ENCODE results near the gene OR8B4. TPM values are rescaled to one million over a fixed set of nuclear protein-coding genes. Genes with fewer than 3 reads are reported as not detected.

Gene OR8B4
- total RNA-seq, 2 donors from 2014 or later = not detected

DNA sequence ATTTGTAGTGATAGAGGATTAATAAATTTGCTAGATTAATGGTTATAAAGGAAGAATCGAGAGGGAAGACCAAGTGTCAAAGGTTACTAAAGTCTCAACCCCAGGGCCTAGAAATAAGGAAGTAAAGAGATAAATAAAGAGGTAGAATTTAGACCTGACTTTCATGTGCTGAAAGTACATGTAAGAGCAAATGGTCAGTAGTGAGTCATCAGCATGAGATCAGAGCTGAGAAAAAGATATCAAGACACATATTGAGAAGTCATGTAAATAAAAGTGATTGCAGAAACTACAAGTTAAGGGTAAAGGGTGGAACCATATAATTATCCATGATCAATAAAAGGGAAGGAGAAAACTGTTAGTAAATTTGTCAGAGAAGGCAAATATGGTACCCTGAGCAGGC lies 22.2 kb upstream of the OR8B4 start:
- H3K36me3 ChIP-seq = no peaks in the 10 kb centered on the region
- H3K27ac ChIP-seq = no peak overlapping the region
- H3K4me1 ChIP-seq = no peaks in the 10 kb centered on the region
- no peak overlapping the region for H3K4me3 ChIP-seq
- no peaks in the 10 kb centered on the region for H3K27me3 ChIP-seq
- TF ChIP-seq, protein P1, sequence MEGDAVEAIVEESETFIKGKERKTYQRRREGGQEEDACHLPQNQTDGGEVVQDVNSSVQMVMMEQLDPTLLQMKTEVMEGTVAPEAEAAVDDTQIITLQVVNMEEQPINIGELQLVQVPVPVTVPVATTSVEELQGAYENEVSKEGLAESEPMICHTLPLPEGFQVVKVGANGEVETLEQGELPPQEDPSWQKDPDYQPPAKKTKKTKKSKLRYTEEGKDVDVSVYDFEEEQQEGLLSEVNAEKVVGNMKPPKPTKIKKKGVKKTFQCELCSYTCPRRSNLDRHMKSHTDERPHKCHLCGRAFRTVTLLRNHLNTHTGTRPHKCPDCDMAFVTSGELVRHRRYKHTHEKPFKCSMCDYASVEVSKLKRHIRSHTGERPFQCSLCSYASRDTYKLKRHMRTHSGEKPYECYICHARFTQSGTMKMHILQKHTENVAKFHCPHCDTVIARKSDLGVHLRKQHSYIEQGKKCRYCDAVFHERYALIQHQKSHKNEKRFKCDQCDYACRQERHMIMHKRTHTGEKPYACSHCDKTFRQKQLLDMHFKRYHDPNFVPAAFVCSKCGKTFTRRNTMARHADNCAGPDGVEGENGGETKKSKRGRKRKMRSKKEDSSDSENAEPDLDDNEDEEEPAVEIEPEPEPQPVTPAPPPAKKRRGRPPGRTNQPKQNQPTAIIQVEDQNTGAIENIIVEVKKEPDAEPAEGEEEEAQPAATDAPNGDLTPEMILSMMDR (IDR thresholded peaks at IDR 0.05) = no peak
- H3K9me3 ChIP-seq = peaks cover 0 to 12% of the 10 kb centered on the region in 2 donors
- DNase-seq (ENCODE audit: low spot score) = no peak

GRCh38 chr11:124445646-124446150 lies 21.0 kb upstream of the OR8B4 start, which contains the start of gene OR8B8:
TSS of gene OR8B8 (minus strand) at chr11:124445696. CDS start at chr11:124441085, 4,611 bp downstream.
- H3K9me3 ChIP-seq = peaks cover 0 to 12% of the 10 kb centered on the region in 2 donors
- H3K36me3 ChIP-seq = no peaks in the 10 kb centered on the region
- no peak within 1 kb of the TSS for H3K4me3 ChIP-seq
- DNase-seq (ENCODE audit: low spot score) = no peak
- H3K27me3 ChIP-seq = no peaks in the 10 kb centered on the region
- no peaks in the 10 kb centered on the region for H3K4me1 ChIP-seq
- H3K27ac ChIP-seq = no peak within 1 kb of the TSS
- TF ChIP-seq, protein P1 (IDR thresholded peaks at IDR 0.05) = no peak

DNA sequence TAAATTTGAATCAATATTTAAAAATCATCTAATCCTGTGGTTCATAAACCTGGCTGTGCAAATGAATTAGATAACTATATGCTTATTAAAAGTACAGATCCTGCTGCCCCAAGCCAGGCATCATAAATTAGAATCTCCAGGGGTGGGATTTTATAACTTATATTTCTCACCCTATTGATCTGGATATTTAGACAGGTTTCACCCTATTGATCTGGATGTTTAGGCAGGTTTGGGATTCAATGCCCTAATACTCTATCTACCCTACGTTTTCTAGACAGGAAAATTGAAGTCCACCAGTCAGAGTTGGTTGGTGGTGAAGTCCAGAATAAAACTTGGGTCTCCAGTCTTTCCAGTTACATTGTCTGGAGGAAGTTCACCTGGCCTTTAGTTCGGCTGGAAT lies 18.2 kb upstream of the OR8B4 start:
- TF ChIP-seq, protein P1 (IDR thresholded peaks at IDR 0.05) = no peak
- Histone ChIP-seq H3K27ac (no peak overlapping the region), H3K9me3 (no peaks in the 10 kb centered on the region), H3K4me3 (no peak overlapping the region), H3K27me3 (no peaks in the 10 kb centered on the region), H3K36me3 (no peaks in the 10 kb centered on the region), H3K4me1 (no peaks in the 10 kb centered on the region)
- no peak for DNase-seq (ENCODE audit: low spot score)

- Histone ChIP-seq H3K27me3 (no peaks in the 10 kb centered on the region), H3K27ac (no peak overlapping the region), H3K36me3 (no peaks in the 10 kb centered on the region), H3K4me3 (no peak overlapping the region), H3K4me1 (no peaks in the 10 kb centered on the region), H3K9me3 (no peaks in the 10 kb centered on the region)
- TF ChIP-seq, protein P1 (IDR thresholded peaks at IDR 0.05) = peak in 1 of 2 donors; percentile 11
- no peak for DNase-seq (ENCODE audit: low spot score)
Observed at GRCh38 chr11:124442442-124442841, 17.8 kb upstream of the OR8B4 start.

GRCh38 chr11:124441519-124441918 lies 16.8 kb upstream of the OR8B4 start:
- Histone ChIP-seq H3K9me3 (no peaks in the 10 kb centered on the region), H3K27me3 (no peaks in the 10 kb centered on the region), H3K36me3 (no peaks in the 10 kb centered on the region), H3K4me1 (no peaks in the 10 kb centered on the region), H3K27ac (no peak overlapping the region), H3K4me3 (no peak overlapping the region)
- TF ChIP-seq, protein P1 (IDR thresholded peaks at IDR 0.05) = no peak
- no peak for DNase-seq (ENCODE audit: low spot score)

- H3K9me3 ChIP-seq = no peaks in the 10 kb centered on the region
- H3K27ac ChIP-seq = no peak overlapping the region
- H3K27me3 ChIP-seq = no peaks in the 10 kb centered on the region
- TF ChIP-seq, protein P1 (IDR thresholded peaks at IDR 0.05) = no peak
- no peaks in the 10 kb centered on the region for H3K4me1 ChIP-seq
- no peak overlapping the region for H3K4me3 ChIP-seq
- DNase-seq (ENCODE audit: low spot score) = no peak
- no peaks in the 10 kb centered on the region for H3K36me3 ChIP-seq
Observed at GRCh38 chr11:124441081-124441480, 16.4 kb upstream of the OR8B4 start.
